ENCODE results near the gene CTNNA2. TPM values are rescaled to one million over a fixed set of nuclear protein-coding genes. Genes with fewer than 3 reads are reported as not detected.

Gene CTNNA2
- total RNA-seq, 1 experiment from 2014 or later, result 5.5 TPM

- Histone ChIP-seq H4K91ac (ENCODE audit: insufficient read length, low read depth, low read length) (no peak overlapping the region), H3K79me2 (ENCODE audit: insufficient read depth, low read length) (no peaks in the 10 kb centered on the region), H2BK12ac (ENCODE audit: insufficient read length, low read depth, low read length) (no peak overlapping the region), H4K20me1 (ENCODE audit: control insufficient read depth, insufficient read depth, insufficient read length) (no peaks in the 10 kb centered on the region), H3K23ac (ENCODE audit: insufficient read length, low read depth, low read length) (no peak overlapping the region), H3K56ac (ENCODE audit: insufficient read length, low read depth, low read length) (no peak overlapping the region), H2AFZ (ENCODE audit: low read length) (no peak overlapping the region), H3K23me2 (ENCODE audit: insufficient read length, low read depth, low read length, poor library complexity, severe bottlenecking) (no peaks in the 10 kb centered on the region), H2BK120ac (ENCODE audit: low read depth, low read length, poor library complexity, severe bottlenecking) (no peak overlapping the region), H3K4me1 (ENCODE audit: insufficient read depth, low read length) (no peaks in the 10 kb centered on the region), H3K79me1 (ENCODE audit: insufficient read depth, low read depth, low read length, poor library complexity, severe bottlenecking) (no peaks in the 10 kb centered on the region), H3K4ac (ENCODE audit: low read depth, low read length) (no peak overlapping the region), H2BK15ac (ENCODE audit: low read depth, low read length) (no peak overlapping the region), H4K8ac (replicated peaks; ENCODE audit: insufficient read length, low read depth, low read length) (no peak overlapping the region), H3K27ac (ENCODE audit: insufficient read length, low read depth, low read length) (no peak overlapping the region), H3K9me3 (ENCODE audit: control insufficient read depth, low read depth, low read length) (no peaks in the 10 kb centered on the region), H3K9ac (ENCODE audit: extremely low read depth, insufficient read length, low read length) (no peak overlapping the region), H3K4me2 (ENCODE audit: insufficient read depth, insufficient read length, low read length) (no peak overlapping the region), H4K5ac (ENCODE audit: insufficient read length, low read depth, low read length) (no peak overlapping the region), H3K27me3 (ENCODE audit: insufficient read depth, low read length) (no peaks in the 10 kb centered on the region), H2BK5ac (ENCODE audit: insufficient read length, low read length) (no peak overlapping the region), H2AK5ac (ENCODE audit: insufficient read length, low read length) (no peak overlapping the region), H3T11ph (ENCODE audit: low read length) (no peak overlapping the region), H3K14ac (ENCODE audit: insufficient read depth, low read length) (no peak overlapping the region), H3K18ac (ENCODE audit: insufficient read length, low read depth, low read length) (no peak overlapping the region), H2BK20ac (ENCODE audit: low read depth, low read length, poor library complexity, severe bottlenecking) (no peak overlapping the region)
- no peak for DNase-seq
- TF ChIP-seq CTCF (conservative IDR thresholded peaks at IDR 0.05), result no peak
- no CpG with 5 or more reads among the region's 3 CpGs for WGBS (ENCODE audit: extremely low coverage, insufficient read length, low lambda C conversion rate)
- Mint-ChIP-seq H3K9me3 (no peaks in the 10 kb centered on the region), H3K27ac (no peak overlapping the region), H3K36me3 (ENCODE audit: insufficient read depth in 1 of 3, low read depth in 3 of 3) (no peaks in the 10 kb centered on the region), H3K4me1 (peaks cover 3% of the 10 kb centered on the region in 2 experiments; a peak in 1 of 4 replicates), H3K27me3 (ENCODE audit: low read depth) (no peaks in the 10 kb centered on the region), H3K4me3 (no peak overlapping the region)
These were observed 1006.3 kb downstream of the CTNNA2 start for GRCh38 chr2:80519121-80519643.

Measured in H9 (cell line).